NCI-H2171 (cell line): ENCODE measurements around the gene KAZN.

Source experiments
- DNase-seq: peaks from one replicate; lab custom pipeline; 2025; lab: John Stamatoyannopoulos, UW

KAZN gene

GRCh38 chr1:15063346-15063745, 464.9 kb downstream of the KAZN start:
- DNase-seq, result no peak

GRCh38 chr1:15063783-15064182, 465.3 kb downstream of the KAZN start:
- no peak for DNase-seq

GRCh38 chr1:15064217-15064929, 465.9 kb downstream of the KAZN start:
- no peak for DNase-seq

- no peak for DNase-seq
Measured at GRCh38 chr1:15065291-15065690, 466.8 kb downstream of the KAZN start.

GRCh38 chr1:15065736-15066135, 467.3 kb downstream of the KAZN start:
- DNase-seq, result no peak

GRCh38 chr1:15066191-15066590, 467.7 kb downstream of the KAZN start:
- DNase-seq, result no peak

- DNase-seq, result no peak
Measured at GRCh38 chr1:15067148-15067547, 468.7 kb downstream of the KAZN start.

GRCh38 chr1:15068152-15068551, 469.7 kb downstream of the KAZN start:
- DNase-seq, result no peak

- no peak for DNase-seq
Measured at GRCh38 chr1:15068997-15069396, 470.5 kb downstream of the KAZN start.

- DNase-seq, result no peak
Measured at GRCh38 chr1:15070145-15070748, 471.8 kb downstream of the KAZN start.

GRCh38 chr1:15071936-15072335, 473.5 kb downstream of the KAZN start:
- DNase-seq, result peak; percentile 17

GRCh38 chr1:15073799-15074308, 475.4 kb downstream of the KAZN start:
- no peak for DNase-seq

- DNase-seq, result no peak
Measured at GRCh38 chr1:15075175-15075574, 476.7 kb downstream of the KAZN start.

GRCh38 chr1:15075817-15076216, 477.3 kb downstream of the KAZN start:
- no peak for DNase-seq

- DNase-seq, result no peak
Measured at GRCh38 chr1:15076807-15077206, 478.3 kb downstream of the KAZN start.

- DNase-seq, result no peak
Measured at GRCh38 chr1:15077384-15077783, 478.9 kb downstream of the KAZN start.

- DNase-seq, result no peak
Measured at GRCh38 chr1:15080328-15081007, 482.0 kb downstream of the KAZN start.

GRCh38 chr1:15081102-15081501, 482.6 kb downstream of the KAZN start:
- no peak for DNase-seq

GRCh38 chr1:15083578-15083977, 485.1 kb downstream of the KAZN start:
- DNase-seq, result no peak

- DNase-seq, result no peak
Measured at GRCh38 chr1:15088281-15088971, 489.9 kb downstream of the KAZN start.

GRCh38 chr1:15089258-15089992, 490.9 kb downstream of the KAZN start:
- DNase-seq, result no peak

GRCh38 chr1:15090373-15090772, 491.9 kb downstream of the KAZN start:
- DNase-seq, result peak; percentile 12
